ENCODE data around the gene MYO5B. TPM values are rescaled to one million over a fixed set of nuclear protein-coding genes. Genes with fewer than 3 reads are reported as not detected.

Gene MYO5B
- total RNA-seq, 4 donors from 2014 or later, result 105 to 213 (median 183) TPM

GRCh38 chr18:49976795-49977560 is 218.0 kb downstream of the MYO5B start:
- H3K27ac ChIP-seq, result no peak overlapping the region
- no peaks in the 10 kb centered on the region for H3K4me1 ChIP-seq
- TF ChIP-seq CTCF (IDR thresholded peaks at IDR 0.05) (no peak), POLR2A (IDR thresholded peaks at IDR 0.05) (no peak)
- H3K36me3 ChIP-seq, result peaks cover 0 to 23% (median 0%) of the 10 kb centered on the region in 3 donors
- no peaks in the 10 kb centered on the region for H3K9me3 ChIP-seq
- no peak overlapping the region for H3K4me3 ChIP-seq
- H3K27me3 ChIP-seq, result no peaks in the 10 kb centered on the region
- no peak for DNase-seq

GRCh38 chr18:49976001-49976400 is 218.9 kb downstream of the MYO5B start:
- no peak for TF ChIP-seq CTCF (IDR thresholded peaks at IDR 0.05)
- no peak for TF ChIP-seq POLR2A (IDR thresholded peaks at IDR 0.05)
- no peak overlapping the region for H3K4me3 ChIP-seq
- no peak for DNase-seq
- H3K27me3 ChIP-seq, result no peaks in the 10 kb centered on the region
- no peaks in the 10 kb centered on the region for H3K9me3 ChIP-seq
- H3K4me1 ChIP-seq, result no peaks in the 10 kb centered on the region
- peaks cover 0 to 23% (median 0%) of the 10 kb centered on the region in 3 donors for H3K36me3 ChIP-seq
- H3K27ac ChIP-seq, result no peak overlapping the region

GRCh38 chr18:49974079-49974478 is 220.9 kb downstream of the MYO5B start:
- no peak overlapping the region for H3K4me3 ChIP-seq
- no peak overlapping the region for H3K27ac ChIP-seq
- no peak for DNase-seq
- no peaks in the 10 kb centered on the region for H3K9me3 ChIP-seq
- TF ChIP-seq CTCF (IDR thresholded peaks at IDR 0.05) (no peak), POLR2A (IDR thresholded peaks at IDR 0.05) (no peak)
- H3K27me3 ChIP-seq, result no peaks in the 10 kb centered on the region
- H3K36me3 ChIP-seq, result peaks cover 0 to 22% (median 0%) of the 10 kb centered on the region in 3 donors
- H3K4me1 ChIP-seq, result peaks cover 0 to under 1% (median 0%) of the 10 kb centered on the region in 4 donors

- Histone ChIP-seq H3K27ac (no peak overlapping the region), H3K4me1 (peaks cover 0 to 6% (median 0%) of the 10 kb centered on the region in 4 donors), H3K9me3 (no peaks in the 10 kb centered on the region), H3K36me3 (peaks cover 0 to 19% (median 0%) of the 10 kb centered on the region in 3 donors), H3K4me3 (no peak overlapping the region), H3K27me3 (no peaks in the 10 kb centered on the region)
- TF ChIP-seq POLR2A (IDR thresholded peaks at IDR 0.05) (no peak), CTCF (IDR thresholded peaks at IDR 0.05) (no peak)
- DNase-seq, result no peak
Measured at GRCh38 chr18:49973592-49973991, 221.4 kb downstream of the MYO5B start.

- no peaks in the 10 kb centered on the region for H3K9me3 ChIP-seq
- DNase-seq, result no peak
- TF ChIP-seq POLR2A (IDR thresholded peaks at IDR 0.05) (no peak), CTCF (IDR thresholded peaks at IDR 0.05) (no peak)
Measured at GRCh38 chr18:49972535-49972934, 222.4 kb downstream of the MYO5B start.

More at GRCh38 chr18:49972535-49972934, 222.4 kb downstream of the MYO5B start:
- H3K4me1 ChIP-seq, result peaks cover 0 to 16% (median 0%) of the 10 kb centered on the region in 4 donors
- no peak overlapping the region for H3K4me3 ChIP-seq
- no peak overlapping the region for H3K27ac ChIP-seq
- H3K36me3 ChIP-seq, result peaks cover 0 to 19% (median 0%) of the 10 kb centered on the region in 3 donors
- H3K27me3 ChIP-seq, result no peaks in the 10 kb centered on the region

Measured in Peyer's patch (tissue), 4 donors.